Lung microvascular endothelial cell (primary cell): ENCODE data around the gene TBC1D24. TPM values are rescaled to one million over a fixed set of nuclear protein-coding genes. Genes with fewer than 3 reads are reported as not detected.
A peak's percentile ranks its signal among the peaks of the same experiment; 100 is the strongest.
"Not testable (repeated sequence)": the region's sequence is repeated elsewhere in the genome, so short reads cannot be mapped to it uniquely, and the experiment has no call there.

Source experiments
- DNase-seq, 2 donors: peaks; one replicate each; pipeline versions ENCODE4 v3.0.0 to v3.0.0-alpha.2; 2010; ENCODE audit warnings: low read depth in 2 of 2
- total RNA-seq: library from RNA; depleted of rRNA; stranded (reverse); fragments of >200 nt; gene quantifications from 2 replicates; pipeline ENCODE4 v1.2.1, GENCODE V29; 2014

Gene TBC1D24
- total RNA-seq, 1 donor from 2014 or later, result 6.3 TPM

DNA sequence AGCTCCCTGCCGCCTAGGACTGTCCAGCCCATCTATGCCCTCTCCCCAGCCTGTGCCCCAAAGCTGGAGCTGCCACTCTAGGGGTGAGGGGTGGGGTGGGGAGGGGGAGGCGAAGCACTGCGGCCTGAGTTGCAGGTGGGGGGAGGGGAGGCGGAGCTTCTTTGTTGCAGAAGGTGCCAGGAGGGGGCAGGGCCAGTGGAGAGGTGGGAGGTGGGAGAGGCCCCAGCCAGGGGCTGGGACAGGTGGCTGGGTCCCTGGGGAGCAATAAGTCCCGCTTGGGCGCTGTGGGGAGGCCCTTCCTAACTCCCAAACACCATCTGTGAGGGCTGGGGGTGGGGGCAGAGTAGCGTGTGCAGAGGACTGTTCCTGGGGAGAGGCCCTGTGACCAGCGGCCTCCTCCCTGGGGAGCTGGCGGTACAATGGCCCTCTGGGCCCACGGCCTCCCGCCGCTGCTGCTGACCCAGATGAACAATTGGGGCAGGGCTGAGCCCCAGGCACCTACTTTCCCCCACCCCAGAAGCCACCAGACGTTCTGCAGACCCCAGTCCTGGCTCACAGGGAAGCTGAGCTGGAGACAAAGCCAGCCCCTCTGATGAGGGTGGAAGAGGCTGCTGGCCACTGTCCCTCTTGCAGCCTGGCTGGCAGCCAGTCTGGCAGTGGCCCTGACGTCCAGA is 6.1 kb upstream of the TBC1D24 start:
- DNase-seq, result peak in 1 of 2 donors; percentile 48

DNA sequence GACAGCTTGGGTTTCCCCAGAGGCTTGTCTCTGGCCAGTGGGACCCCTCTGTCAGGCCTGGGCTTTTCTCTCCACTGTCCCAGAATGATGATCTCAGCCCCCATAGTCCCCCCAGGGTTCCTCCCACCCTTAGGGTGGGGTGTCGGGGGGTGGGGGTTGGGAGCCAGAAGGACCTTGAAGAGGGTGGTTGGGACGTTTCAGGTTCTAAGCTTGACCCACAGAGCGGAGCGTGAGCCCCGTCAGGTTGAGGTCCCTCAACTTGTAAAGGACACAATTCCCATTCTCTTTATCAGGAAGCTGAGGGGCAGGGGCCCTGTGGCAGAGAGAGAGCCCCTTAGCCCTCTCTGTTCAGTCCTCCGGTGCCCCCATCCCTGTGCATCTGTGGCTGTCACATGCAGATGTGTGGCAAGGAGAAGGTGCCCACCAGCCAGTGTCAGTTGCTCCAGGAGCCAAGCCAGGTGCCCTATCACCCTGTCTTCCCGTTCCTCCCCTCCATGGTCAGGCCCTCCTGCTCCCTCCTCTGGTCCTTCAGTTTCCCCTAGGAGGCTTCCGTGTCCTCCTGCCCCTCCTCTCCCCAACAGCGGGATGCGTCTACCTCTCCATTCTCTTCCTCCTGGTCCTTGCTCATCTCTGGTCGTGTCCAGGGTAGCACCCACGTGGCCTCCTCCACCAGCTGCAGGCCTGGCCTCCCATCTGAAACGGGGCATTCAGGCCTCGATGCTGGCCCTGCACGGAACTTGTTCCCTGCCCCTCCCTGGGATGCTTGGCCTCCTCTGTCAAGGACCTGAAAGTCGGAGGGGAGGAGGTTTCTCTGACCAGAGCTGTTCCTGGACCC is 5.3 kb upstream of the TBC1D24 start:
- no peak for DNase-seq

DNA sequence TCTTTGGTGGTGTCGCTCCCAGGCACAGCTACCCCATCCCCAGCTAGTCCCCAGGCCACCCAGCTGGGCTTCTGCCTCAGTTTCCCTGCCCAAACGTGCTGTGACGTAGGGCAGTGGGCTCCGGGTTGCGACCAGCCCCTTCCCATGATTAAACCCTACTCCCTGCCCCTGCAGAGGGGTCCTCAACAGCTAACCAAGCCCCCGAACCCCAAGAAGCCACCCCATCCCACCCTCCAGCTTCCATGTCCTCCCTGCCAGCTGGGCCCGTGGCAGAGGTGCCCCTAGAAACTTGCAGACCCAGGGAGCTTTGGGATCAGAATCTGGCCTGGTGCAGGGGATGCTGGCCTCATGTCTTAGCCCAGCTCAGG is 4.7 kb upstream of the TBC1D24 start:
- no peak for DNase-seq

DNA sequence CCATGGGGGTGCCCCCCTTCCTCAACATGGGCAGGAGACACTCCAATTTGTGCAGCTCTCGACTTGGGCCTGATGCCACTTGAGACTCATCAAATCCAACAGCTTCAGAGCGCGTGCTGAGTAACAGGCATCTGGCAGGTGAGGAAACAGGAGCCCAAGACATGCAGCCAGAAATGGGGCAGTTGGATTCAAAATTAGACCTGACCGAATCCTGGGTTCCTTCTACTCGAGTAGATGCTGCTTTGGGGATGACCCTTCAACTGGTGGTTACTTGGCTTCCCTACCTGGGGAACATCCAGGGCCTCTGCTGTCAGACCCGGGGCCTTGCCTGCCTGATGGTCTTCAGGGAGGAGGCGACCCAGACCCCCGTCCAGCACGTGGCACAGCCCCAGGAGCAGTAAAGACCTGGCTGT is 4.3 kb upstream of the TBC1D24 start:
- DNase-seq, result no peak

DNA sequence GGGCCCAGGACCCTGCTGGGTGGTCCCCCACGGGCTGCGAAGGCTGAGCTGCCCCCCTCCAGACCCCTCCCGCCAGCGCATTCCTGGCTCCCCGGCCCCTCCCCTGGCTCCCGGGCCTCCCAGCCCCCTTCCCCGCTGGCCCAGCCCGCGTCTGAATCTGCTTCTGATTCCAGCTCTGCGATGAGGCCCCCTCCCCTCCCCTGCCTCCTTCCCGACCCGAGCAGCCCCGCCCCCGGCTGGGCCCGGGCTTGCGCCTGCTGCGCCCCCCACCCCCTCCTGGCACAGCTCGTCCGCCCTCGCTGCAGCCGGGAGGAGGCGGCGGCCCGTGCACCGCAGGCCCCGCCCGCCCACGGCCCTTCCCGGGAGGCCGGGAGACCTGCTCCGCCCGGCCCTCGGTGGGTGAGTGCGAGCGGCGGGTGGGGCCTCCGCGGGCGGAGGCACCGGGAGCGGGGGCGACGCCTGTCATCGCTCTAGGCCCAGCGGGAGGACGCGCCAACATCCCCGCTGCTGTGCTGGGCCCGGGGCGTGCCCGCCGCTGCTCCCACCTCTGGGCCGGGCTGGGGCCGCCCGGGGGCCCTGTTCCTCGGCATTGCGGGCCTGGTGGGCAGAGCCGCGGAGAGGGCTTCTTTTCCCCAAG is 3.8 kb upstream of the TBC1D24 start, which contains the start of gene NTN3:
Gene NTN3, plus strand, starts transcription at position 282 of the 637 bp plus-strand sequence. CDS start 405 bp downstream, outside the sequence.
- DNase-seq, result no peak

DNA sequence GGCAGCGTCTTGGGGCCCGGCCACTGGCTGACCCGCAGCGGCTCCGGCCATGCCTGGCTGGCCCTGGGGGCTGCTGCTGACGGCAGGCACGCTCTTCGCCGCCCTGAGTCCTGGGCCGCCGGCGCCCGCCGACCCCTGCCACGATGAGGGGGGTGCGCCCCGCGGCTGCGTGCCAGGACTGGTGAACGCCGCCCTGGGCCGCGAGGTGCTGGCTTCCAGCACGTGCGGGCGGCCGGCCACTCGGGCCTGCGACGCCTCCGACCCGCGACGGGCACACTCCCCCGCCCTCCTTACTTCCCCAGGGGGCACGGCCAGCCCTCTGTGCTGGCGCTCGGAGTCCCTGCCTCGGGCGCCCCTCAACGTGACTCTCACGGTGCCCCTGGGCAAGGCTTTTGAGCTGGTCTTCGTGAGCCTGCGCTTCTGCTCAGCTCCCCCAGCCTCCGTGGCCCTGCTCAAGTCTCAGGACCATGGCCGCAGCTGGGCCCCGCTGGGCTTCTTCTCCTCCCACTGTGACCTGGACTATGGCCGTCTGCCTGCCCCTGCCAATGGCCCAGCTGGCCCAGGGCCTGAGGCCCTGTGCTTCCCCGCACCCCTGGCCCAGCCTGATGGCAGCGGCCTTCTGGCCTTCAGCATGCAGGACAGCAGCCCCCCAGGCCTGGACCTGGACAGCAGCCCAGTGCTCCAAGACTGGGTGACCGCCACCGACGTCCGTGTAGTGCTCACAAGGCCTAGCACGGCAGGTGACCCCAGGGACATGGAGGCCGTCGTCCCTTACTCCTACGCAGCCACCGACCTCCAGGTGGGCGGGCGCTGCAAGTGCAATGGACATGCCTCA is 3.1 kb upstream of the TBC1D24 start:
- DNase-seq, result no peak

DNA sequence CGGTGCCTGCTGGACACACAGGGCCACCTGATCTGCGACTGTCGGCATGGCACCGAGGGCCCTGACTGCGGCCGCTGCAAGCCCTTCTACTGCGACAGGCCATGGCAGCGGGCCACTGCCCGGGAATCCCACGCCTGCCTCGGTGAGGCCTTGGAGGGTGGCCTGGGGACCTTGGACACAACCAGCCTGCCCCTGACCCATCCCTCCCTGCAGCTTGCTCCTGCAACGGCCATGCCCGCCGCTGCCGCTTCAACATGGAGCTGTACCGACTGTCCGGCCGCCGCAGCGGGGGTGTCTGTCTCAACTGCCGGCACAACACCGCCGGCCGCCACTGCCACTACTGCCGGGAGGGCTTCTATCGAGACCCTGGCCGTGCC is 2.5 kb upstream of the TBC1D24 start:
- DNase-seq, result no peak

DNA sequence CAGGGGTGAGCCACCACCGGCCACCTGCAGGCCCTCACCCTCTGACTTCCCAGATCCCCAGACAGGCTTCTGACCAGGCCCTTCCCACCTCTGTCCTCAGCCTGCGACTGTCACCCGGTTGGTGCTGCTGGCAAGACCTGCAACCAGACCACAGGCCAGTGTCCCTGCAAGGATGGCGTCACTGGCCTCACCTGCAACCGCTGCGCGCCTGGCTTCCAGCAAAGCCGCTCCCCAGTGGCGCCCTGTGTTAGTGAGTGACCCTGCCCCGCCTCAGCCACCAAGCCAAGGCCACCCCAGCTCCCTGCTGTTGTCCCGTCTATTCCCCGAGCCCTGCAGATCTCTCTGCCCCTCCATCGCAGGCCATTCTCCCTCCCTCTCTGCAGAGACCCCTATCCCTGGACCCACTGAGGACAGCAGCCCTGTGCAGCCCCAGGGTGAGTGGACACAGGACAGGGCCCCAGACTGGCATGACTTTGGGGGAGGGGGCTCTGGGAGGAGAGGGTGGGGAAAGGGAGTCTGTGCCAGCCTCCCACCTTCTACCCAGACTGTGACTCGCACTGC is 2.0 kb upstream of the TBC1D24 start:
- no peak for DNase-seq

DNA sequence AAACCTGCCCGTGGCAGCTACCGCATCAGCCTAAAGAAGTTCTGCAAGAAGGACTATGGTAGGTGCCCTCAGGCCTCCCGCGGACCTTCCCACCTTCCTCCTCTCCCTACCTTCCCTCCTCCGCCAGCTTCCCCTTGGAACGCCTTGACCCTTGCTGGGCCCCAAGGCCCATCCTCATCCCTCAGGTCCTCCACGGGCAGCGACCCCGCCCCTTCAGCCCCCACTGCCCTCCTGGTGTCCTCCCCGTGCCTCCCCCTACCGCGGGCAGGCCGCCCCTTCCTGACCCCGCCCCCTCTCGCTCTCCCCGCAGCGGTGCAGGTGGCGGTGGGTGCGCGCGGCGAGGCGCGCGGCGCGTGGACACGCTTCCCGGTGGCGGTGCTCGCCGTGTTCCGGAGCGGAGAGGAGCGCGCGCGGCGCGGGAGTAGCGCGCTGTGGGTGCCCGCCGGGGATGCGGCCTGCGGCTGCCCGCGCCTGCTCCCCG is 1.4 kb upstream of the TBC1D24 start:
- no peak for DNase-seq

DNA sequence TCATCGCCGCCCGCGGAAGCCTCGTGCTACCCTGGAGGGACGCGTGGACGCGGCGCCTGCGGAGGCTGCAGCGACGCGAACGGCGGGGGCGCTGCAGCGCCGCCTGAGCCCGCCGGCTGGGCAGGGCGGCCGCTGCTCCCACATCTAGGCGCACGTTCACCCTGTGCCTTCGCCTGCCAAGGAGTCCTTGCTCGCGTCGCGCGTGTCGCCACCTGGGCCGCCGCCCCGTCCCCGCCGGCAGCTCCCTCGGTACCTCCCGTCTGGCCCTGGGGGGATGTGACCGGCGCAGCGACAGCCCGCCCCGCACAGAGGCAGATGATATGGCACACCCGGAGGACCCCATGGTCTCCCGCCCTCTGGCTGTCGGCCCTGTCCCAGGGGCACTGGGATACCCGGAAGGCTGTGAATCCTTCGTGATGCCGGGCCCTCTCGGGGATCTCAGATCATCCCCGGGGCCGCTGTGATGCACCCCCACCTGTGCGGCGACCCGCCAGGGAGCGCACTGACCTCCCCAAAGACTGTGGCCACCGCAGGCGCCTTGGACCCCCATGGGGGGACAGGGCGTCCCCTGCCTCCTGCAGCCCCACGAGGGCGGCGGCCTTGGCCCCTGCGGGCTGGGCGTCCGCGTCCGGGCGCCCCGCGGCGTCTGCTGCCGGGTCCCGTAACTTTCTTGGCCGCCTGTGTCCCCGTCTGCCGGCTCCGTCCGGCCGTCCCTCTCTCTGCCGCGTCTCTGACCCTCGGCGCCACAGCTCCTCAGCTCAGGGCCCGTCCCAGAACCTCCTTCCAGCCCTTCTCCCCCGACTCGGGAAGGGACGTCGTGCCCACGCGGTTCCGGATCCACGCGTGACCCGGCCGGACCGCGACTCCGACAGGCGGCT is 689 bp upstream of the TBC1D24 start:
- DNase-seq, result peak; percentile 57 to 65

DNA sequence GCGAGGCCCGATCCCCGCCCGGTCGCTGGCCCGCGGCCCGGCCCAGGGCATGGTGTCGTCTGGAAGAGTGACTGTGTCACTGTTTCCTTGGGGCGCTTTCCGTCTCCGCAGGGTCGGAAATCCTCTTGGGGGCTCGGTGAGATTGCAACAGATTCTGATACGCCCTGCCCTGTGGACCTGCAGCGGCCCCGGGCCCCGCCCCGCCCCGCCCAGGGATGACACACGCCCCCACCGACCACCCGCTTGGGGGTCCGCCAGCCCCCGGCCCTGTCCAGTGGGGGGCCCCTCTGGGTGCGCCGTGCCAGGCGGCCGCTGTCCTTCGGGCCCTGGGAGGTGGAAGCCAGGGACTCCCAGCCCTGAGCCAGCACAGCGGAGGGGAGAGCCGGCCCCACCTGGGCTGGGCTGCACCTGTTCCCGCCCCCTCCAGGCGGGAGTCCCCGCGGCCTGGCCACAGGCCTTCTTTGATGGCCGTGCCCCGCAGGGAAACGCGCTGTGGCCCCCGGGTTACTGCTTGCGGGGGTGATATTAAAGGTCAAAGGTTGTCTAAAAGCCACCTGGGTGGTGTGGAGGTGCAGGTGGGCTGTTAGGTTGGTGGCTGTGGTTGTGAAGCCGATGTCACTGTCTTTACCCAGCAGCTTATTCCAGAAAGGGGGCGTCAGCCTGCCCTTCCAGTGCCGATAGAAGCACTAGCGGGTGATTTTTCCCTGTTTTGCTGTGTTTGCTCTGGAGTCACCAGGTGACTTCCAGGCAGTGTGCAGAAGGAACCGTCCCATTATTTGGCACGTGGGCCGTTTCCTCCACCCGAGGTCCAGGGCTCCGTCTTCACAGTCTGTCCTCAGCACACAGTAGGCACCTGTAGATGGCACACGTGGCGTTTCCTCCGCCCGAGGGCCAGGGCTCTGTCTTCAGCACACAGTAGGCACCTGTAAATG is 752 bp downstream of the TBC1D24 start:
- DNase-seq, result no peak

DNA sequence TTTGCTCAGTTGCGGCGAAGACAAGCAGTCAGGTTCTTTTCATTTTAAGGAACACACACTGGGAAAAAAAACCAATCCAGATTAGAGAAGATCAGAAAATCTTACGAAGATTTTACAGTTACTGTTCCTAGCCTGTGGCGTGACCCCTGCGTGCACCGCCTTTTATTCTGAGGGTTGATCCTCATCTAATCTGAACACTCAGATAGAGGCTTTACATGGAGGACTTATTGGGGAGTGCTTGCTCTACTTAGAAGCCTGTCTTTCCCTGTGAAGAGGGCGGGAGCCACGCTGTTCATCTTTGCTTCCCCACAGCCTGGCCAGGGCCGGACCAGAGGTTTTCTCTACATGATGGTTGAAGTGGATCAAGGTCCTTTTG is 1.4 kb downstream of the TBC1D24 start:
- DNase-seq, result no peak

DNA sequence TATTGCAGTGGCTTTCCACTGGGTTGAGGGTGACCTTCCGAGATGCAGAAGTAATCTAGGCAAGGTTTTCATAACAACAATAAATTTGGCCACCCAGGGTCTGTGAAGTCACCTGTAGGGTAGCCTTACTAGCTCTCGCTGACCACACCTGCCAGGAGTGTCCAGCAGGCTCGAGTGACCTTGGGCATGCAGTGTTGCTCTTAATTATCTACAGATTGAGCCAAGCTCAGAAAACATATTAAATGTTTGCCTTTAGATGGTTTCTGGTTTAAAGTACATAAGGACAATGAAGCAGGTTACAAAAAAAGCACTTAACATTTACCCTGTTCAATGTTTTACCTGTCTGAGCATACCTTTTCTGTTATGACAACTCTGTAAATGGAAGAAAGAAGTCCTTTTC is 1.8 kb downstream of the TBC1D24 start:
- no peak for DNase-seq

DNA sequence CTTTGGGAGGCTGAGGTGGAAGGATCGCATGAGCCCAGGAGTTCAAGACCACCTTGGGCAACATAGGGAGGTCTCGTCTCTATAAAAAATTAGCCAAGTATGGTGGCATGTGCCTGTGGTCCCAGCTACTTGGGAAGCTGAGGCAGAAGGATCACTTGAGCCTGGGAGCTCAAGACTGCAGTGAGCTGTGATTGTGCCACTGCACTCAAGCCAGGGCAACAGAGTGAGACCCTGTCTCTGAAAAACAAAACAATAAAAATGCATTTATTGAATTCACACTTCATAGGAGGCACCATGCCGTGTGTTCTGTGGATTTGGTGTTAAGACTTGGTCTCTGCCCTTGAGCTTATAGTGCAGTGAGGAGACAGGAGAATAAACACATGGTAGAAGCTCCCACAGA is 2.4 kb downstream of the TBC1D24 start:
- DNase-seq, result no peak

DNA sequence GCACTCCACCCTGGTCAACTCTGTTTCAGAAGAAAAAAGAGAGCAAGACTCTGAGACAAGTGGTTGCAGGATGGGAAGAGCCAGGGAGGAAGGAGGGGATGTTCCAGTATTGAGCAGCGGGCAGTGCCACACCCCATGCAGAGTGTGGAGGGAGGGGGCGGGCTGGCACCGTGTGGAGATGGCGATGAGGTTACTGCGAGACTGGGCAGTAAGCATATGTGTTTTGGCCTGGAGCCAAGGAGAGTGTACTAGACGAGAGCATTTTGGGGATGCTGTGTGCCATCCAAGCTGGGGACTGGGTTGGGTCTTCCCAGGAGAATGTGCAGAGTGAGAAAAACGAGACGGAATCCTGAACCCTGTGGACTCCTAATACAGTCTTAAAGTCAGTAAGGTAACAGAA is 3.4 kb downstream of the TBC1D24 start:
- DNase-seq, result no peak

DNA sequence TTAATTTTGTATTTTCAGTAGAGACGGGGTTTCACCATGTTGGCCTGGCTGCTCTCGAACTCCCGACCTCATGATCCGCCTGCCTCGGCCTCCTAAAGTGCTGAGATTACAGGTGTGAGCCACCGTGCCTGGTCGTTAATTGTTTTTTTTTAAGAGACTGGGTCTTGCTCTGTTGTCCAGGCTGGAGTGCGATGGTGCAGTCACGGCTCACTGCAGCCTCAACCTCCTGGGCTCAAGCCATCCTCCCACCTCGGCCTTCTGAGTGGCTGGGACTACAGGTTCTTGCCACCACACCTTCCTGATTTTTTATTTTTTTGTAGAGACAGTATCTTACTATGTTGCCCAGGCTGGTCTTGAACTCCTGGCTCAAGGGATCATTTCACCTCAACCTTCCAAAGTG is 5.1 kb downstream of the TBC1D24 start:
- DNase-seq, result not testable (repeated sequence)

DNA sequence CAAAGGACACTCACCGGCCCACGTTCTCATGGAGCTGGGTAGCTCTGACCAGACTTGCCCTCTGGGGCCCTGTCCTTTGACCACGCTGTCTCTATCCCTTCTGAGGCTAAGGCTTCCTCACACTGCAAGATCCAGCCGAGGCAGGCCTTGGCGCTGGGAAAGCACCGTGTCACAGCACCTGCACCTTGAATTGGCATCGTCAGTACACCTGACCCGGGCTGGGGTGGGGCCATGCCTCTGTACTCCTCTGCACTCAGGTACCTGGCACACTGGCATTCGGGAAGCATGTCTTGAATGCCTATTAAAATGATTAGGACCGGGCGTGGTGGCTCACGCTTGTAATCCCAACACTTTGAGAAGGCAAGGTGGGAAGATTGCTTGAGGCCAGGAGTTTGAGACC is 6.0 kb downstream of the TBC1D24 start:
- DNase-seq, result no peak

DNA sequence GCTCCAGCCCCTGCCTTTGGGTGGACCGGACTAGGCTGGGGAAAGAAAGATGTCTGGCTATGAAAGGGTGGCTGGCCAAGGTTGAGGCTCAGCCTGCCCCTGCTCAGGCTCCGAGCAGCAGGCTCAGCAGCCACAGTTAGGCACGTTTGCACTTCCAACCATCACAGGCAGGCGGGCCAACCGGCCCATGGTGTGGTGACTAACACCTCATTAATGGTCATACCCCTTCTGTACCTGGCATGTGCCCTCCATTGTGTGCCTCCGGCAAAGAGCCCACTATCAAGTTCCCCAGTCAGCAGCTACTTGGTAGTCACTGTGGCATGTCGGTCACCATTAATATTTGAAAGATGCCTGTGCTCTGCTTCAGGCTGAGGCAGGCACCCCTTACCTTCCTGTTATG is 6.7 kb downstream of the TBC1D24 start:
- no peak for DNase-seq

DNA sequence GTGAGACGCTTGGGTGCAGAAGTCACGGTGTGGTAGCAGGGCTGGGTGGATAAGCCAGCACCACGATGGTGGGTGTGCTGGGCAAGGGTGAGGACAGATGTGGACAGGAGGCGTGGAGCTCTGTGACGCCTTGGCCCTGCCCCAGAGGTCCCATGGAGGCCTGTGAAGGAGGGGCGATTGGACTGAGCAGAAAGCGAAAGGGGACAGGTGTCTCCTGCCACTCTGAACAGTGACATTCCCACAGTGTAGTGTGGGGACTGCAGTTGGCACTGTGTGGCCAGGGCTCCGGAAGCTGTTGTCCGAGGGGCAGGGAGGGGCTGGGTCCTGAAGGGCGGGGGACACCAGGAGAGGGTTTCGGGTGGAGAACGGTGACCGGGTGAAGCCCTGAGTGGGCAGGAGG is 7.3 kb downstream of the TBC1D24 start:
- no peak for DNase-seq
